Tibial nerve (tissue), 4 donors: ENCODE measurements around the gene MYOM1. TPM values are rescaled to one million over a fixed set of nuclear protein-coding genes. Genes with fewer than 3 reads are reported as not detected.

Experiments used
- DNase-seq, 2 donors: peaks; one replicate each; pipeline ENCODE4 v3.0.0-alpha.2; 2019; ENCODE audit warnings: low spot score in 2 of 2
- H3K27ac ChIP-seq, 4 donors: fragments of 200-600 bp; sonication (generic) in 3 of 4; one replicate each; pipeline ENCODE4 v1.5.1; 2017 to 2019; ENCODE audit warnings: mild to moderate bottlenecking in 1 of 4
- H3K27me3 ChIP-seq, 2 donors: fragments of 200-600 bp; sonication (generic) in 1 of 2; one replicate each; pipeline versions ENCODE4 v1.5.1 to v1.6.0; 2017 to 2019
- H3K36me3 ChIP-seq, 3 donors: fragments of 200-600 bp; sonication (generic); one replicate each; pipeline ENCODE4 v1.5.1; 2018 to 2019
- H3K4me1 ChIP-seq, 4 donors: fragments of 200-600 bp; sonication (generic) in 3 of 4; one replicate each; pipeline ENCODE4 v1.5.1; 2017 to 2019
- H3K4me3 ChIP-seq, 4 donors: fragments of 200-600 bp; sonication (generic) in 3 of 4; one replicate each; pipeline ENCODE4 v1.5.1; 2017 to 2019; ENCODE audit warnings: mild to moderate bottlenecking in 1 of 4, moderate library complexity in 1 of 4
- H3K9me3 ChIP-seq, 4 donors: fragments of 200-600 bp; sonication (generic) in 3 of 4; one replicate each; pipeline ENCODE4 v1.5.1; 2017 to 2019
- CTCF ChIP-seq, 5 experiments: fragments of 200-600 bp in 3 of 5; fragments of 450-650 bp in 2 of 5; sonication (generic) in 3 of 5; IDR thresholded peaks; one replicate each; pipeline ENCODE4 v1.5.1; 2016 to 2019; ENCODE audit warnings: antibody characterized with exemption in 5 of 5, mild to moderate bottlenecking in 3 of 5, moderate library complexity in 2 of 5
- EP300 ChIP-seq, 2 donors: sonication (generic); formaldehyde crosslinking; IDR thresholded peaks; one replicate each; pipeline ENCODE4 v1.6.1; 2017; ENCODE audit warnings: antibody characterized with exemption in 2 of 2, mild to moderate bottlenecking in 1 of 2
- POLR2A ChIP-seq, 2 donors: fragments of 450-650 bp; IDR thresholded peaks; one replicate each; pipeline ENCODE4 v1.6.1; 2017; ENCODE audit warnings: antibody characterized with exemption in 2 of 2, mild to moderate bottlenecking in 2 of 2, moderate library complexity in 2 of 2
- WGBS, 2 donors: methylation state at CpG; one replicate each; pipeline ENCODE4 v1.1.5; 2018; 5-methylcytosine and 5-hydroxymethylcytosine counted together
- total RNA-seq, 4 donors: library from RNA; depleted of rRNA; stranded (reverse); fragments of >200 nt; gene quantifications; one replicate each; pipeline ENCODE4 v1.1.0, GENCODE V29; 2016

The MYOM1 gene
- total RNA-seq, 4 donors from 2014 or later: 3.0 to 8.1 (median 5.6) TPM

GRCh38 chr18:3092727-3093126, 127.0 kb downstream of the MYOM1 start:
- Histone ChIP-seq H3K4me1 (peaks cover 0 to 12% (median 5%) of the 10 kb centered on the region in 4 donors), H3K27me3 (no peaks in the 10 kb centered on the region), H3K36me3 (no peaks in the 10 kb centered on the region), H3K9me3 (no peaks in the 10 kb centered on the region), H3K4me3 (no peak overlapping the region), H3K27ac (no peak overlapping the region)
- TF ChIP-seq EP300 (IDR thresholded peaks at IDR 0.05) (no peak), POLR2A (IDR thresholded peaks at IDR 0.05) (no peak), CTCF (IDR thresholded peaks at IDR 0.05) (no peak)
- 87 to 92% methylated on average over 7 of the region's 7 CpGs for WGBS, 2 donors
- DNase-seq: no peak

- Histone ChIP-seq H3K27ac (no peak overlapping the region), H3K4me3 (no peak overlapping the region), H3K36me3 (no peaks in the 10 kb centered on the region), H3K27me3 (no peaks in the 10 kb centered on the region), H3K4me1 (peaks cover 0 to 12% (median 5%) of the 10 kb centered on the region in 4 donors), H3K9me3 (no peaks in the 10 kb centered on the region)
- 55 to 56% methylated on average over 3 of the region's 3 CpGs for WGBS, 2 donors
- no peak for TF ChIP-seq POLR2A (IDR thresholded peaks at IDR 0.05)
- no peak for TF ChIP-seq EP300 (IDR thresholded peaks at IDR 0.05)
- no peak for TF ChIP-seq CTCF (IDR thresholded peaks at IDR 0.05)
- DNase-seq: no peak
Observed at GRCh38 chr18:3089579-3089978, 130.2 kb downstream of the MYOM1 start.

GRCh38 chr18:3088449-3088848, 131.3 kb downstream of the MYOM1 start:
- H3K4me3 ChIP-seq: no peak overlapping the region
- TF ChIP-seq CTCF (IDR thresholded peaks at IDR 0.05) (no peak), POLR2A (IDR thresholded peaks at IDR 0.05) (no peak), EP300 (IDR thresholded peaks at IDR 0.05) (no peak)
- no peaks in the 10 kb centered on the region for H3K27me3 ChIP-seq
- H3K27ac ChIP-seq: no peak overlapping the region
- no peaks in the 10 kb centered on the region for H3K36me3 ChIP-seq
- no peaks in the 10 kb centered on the region for H3K9me3 ChIP-seq
- no peak for DNase-seq
- H3K4me1 ChIP-seq: peaks cover 0 to 2% (median under 1%) of the 10 kb centered on the region in 4 donors
- 84 to 86% methylated on average over 3 of the region's 3 CpGs for WGBS, 2 donors

- H3K27me3 ChIP-seq: no peaks in the 10 kb centered on the region
- no peaks in the 10 kb centered on the region for H3K9me3 ChIP-seq
- H3K4me1 ChIP-seq: no peaks in the 10 kb centered on the region
- no peak for TF ChIP-seq POLR2A (IDR thresholded peaks at IDR 0.05)
- TF ChIP-seq CTCF (IDR thresholded peaks at IDR 0.05): no peak
- TF ChIP-seq EP300 (IDR thresholded peaks at IDR 0.05): no peak
- H3K36me3 ChIP-seq: no peaks in the 10 kb centered on the region
- no peak overlapping the region for H3K27ac ChIP-seq
- H3K4me3 ChIP-seq: no peak overlapping the region
- DNase-seq: no peak
- WGBS, 2 donors: 58 to 61% methylated on average over 4 of the region's 4 CpGs
Observed at GRCh38 chr18:3086871-3087270, 132.9 kb downstream of the MYOM1 start.

GRCh38 chr18:3085612-3086011, 134.2 kb downstream of the MYOM1 start:
- no peak for DNase-seq
- TF ChIP-seq CTCF (IDR thresholded peaks at IDR 0.05): no peak
- no peak for TF ChIP-seq EP300 (IDR thresholded peaks at IDR 0.05)
- TF ChIP-seq POLR2A (IDR thresholded peaks at IDR 0.05): no peak
- no peaks in the 10 kb centered on the region for H3K9me3 ChIP-seq
- no peak overlapping the region for H3K27ac ChIP-seq
- WGBS, 2 donors: 73 to 74% methylated on average over 1 of the region's 1 CpG
- H3K4me1 ChIP-seq: no peaks in the 10 kb centered on the region
- no peaks in the 10 kb centered on the region for H3K27me3 ChIP-seq
- H3K36me3 ChIP-seq: no peaks in the 10 kb centered on the region
- H3K4me3 ChIP-seq: no peak overlapping the region
